ENCODE results near the gene KRTAP9-1.
"Not testable (repeated sequence)": the region's sequence is repeated elsewhere in the genome, so short reads cannot be mapped to it uniquely, and the experiment has no call there.

The KRTAP9-1 gene, protein sequence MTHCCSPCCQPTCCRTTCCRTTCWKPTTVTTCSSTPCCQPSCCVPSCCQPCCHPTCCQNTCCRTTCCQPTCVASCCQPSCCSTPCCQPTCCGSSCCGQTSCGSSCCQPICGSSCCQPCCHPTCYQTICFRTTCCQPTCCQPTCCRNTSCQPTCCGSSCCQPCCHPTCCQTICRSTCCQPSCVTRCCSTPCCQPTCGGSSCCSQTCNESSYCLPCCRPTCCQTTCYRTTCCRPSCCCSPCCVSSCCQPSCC

DNA sequence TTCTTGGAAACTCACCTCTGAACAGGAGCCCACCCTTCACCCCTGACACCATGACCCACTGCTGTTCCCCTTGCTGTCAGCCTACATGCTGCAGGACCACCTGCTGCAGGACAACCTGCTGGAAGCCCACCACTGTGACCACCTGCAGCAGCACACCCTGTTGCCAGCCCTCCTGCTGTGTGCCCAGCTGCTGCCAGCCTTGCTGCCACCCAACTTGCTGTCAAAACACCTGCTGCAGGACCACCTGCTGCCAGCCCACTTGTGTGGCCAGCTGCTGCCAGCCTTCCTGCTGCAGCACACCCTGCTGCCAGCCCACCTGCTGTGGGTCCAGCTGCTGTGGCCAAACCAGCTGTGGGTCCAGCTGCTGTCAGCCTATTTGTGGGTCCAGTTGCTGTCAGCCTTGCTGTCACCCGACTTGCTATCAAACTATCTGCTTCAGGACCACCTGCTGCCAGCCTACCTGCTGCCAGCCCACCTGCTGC is at the start of gene KRTAP9-1:
KRTAP9-1 (plus strand) TSS at position 51 of the 482 bp plus-strand sequence; CDS start at position 51, 0 bp downstream.
- not testable (repeated sequence) for DNase-seq

DNA sequence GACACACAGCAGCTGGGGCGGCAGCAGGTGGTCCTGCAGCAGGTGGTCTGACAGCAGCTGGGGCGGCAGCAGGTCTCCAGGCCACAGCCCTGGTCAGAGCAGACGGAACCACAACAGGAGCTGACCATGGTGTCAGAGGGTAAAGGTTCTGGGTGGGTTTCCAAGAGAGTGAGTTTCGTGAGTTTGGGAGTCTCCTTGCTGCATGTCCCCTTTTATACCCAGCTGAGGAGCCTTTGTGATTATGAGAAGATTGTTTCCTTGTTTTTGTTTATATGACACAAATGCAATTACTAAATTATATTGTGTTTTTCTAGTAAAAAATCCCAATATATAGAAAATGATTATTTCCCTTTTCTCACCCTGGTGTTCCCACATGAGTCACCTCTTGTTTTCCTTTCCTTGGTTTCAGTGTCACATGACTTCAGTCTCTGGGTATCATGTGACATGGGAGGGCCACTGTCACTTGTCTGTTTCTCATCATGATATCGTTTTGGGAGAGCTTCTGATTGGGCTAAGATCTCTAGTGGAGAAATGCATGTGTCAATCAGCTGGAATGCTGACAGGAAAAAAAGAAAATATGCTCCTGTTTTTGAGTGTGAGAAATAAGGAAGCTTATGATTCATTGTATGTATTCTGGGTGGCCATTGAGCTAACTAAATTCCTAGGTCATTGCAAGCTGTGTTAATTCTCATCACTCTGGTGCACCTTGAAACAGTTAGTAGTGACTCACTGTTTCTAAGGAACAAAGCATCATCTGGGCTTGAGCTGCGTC is 49.1 kb upstream of the KRTAP9-1 start, which contains the start of gene KRTAP4-6:
KRTAP4-6 (minus strand) TSS at position 185 of the 772 bp plus-strand sequence; CDS start at position 128, 57 bp downstream.
- no peak for DNase-seq

DNA sequence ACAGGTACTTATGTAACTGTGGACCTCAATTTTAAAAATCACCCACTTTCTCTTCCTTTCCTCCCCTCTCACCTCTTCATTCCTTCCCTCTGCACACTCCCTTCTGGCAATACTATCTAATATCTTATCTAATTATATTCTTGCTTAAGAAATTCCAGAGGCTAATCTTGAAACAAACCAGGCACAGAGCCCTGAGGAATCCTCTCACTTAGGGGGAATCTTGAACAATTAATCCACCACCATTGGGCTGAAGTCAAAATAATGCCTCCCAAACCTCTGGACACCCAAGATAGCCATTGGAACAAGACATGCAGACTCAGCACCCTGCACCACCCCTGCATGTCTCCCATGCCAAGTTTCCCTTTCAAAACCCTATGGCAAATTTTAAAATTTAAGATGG is 48.3 kb upstream of the KRTAP9-1 start:
- no peak for DNase-seq

DNA sequence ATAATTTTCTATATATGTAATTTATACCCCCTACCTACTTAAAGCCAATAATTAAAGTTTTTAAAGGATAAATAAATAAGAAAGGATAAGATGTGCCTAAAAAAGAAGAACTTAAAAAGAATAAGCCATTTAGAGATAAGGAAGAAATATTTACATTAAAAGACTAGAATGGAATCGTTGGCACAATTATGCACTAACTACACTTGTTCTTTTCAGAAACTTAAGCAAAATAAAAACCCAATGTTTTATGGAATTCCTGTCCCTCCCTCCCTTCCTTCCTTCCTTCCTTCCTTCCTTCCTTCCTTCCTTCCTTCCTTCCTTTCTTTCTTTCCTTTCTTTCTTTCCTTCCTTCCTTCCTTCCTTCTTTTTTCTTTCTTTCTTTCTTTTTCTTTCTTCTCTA is 44.8 kb upstream of the KRTAP9-1 start:
- DNase-seq, result no peak

DNA sequence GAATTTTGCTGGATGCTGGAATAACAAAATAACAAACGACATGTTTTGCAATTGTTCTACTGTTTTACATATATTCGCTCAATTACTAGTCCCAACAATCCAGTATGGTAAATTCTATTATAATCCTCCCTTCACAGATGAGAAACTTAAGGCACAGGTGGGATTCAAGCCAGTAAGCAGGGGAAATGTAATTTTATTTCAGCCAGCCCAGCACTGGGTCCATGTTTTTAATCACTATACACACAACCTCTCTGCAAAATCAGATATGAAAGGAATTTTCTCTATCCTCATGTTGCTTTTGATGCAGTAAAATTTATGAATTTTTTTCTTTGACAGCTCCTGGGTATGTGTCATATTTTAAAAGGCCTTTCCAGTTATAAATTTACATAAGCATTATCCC is 44.4 kb upstream of the KRTAP9-1 start:
- DNase-seq, result no peak

DNA sequence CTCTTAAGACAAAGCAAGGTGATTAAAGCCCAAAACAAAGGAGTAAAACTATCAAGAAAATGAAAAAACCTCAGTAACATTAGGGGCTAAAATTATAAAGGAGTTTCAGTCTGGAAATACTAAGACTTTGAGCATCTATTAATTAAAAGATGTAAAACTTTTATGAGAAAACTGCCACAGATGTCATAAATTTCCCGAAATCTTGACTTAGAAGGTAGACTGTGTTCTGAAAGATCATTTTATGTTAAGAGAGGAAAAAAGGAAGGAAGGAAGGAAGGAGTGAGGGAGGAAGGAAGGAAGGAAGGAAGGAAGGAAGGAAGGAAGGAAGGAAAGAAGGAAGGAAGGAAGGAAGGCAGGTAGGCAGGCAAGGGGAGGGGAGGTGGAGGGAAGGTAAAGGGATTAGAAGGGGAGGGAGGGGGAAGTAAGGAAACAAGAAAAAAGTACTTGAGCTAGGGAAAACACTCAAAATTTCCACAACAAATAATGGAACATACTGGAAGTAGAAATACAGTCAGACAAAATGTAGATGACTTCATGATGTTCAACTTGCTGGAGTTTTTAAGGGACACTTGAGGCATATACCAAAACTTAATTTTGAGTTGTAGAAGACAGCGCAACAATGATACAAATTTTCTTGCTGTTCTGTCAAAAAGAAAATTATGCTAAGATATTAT is 42.0 kb upstream of the KRTAP9-1 start:
- DNase-seq, result no peak

DNA sequence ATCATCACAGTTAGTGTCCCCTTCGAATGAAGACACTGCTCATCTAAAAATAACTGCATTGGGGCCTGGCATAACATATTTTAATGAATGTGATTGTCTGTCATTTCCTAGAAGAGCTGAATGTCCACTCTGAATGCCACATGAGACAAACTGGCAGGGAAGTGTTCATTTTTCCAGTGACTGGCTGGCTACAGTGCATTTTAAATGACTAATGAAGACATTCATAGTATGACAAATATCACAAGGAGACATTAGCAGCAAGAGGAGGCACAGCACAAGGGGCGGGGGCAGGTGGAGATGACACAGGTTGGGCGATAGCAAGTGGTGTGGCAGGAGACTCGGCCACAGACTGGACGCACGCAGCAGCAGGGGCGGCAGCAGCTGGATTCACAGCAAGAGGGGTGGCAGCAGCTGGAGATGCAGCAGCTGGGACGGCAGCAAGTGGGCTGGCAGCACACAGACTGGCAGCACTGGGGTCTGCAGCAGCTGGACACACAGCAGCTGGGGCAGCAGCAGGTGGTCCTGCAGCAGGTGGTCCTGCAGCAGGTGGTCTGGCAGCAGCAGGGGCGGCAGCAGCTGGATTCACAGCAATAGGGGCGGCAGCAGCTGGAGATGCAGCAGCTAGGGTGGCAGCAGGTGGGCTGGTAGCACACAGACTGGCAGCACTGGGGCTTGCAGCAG is 40.6 kb upstream of the KRTAP9-1 start:
- DNase-seq, result not testable (repeated sequence)

DNA sequence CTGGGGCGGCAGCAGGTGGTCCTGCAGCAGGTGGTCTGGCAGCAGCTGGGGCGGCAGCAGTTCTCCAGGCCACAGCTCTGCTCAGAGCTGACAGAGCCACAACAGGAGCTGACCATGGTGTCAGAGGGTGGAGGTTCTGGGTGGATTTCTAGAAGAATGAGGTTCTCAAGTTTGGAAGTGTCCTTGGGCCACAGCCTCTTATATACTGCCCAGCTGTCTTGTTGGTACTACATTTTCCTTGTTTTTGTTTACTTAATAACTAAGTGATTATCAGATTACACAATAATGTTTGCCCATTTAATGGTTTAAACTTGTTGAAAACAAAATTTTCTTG is 40.1 kb upstream of the KRTAP9-1 start, which contains the start of gene KRTAP4-5:
KRTAP4-5 (minus strand) TSS at position 174 of the 334 bp plus-strand sequence; CDS start at position 116, 58 bp downstream.
- DNase-seq, result no peak

DNA sequence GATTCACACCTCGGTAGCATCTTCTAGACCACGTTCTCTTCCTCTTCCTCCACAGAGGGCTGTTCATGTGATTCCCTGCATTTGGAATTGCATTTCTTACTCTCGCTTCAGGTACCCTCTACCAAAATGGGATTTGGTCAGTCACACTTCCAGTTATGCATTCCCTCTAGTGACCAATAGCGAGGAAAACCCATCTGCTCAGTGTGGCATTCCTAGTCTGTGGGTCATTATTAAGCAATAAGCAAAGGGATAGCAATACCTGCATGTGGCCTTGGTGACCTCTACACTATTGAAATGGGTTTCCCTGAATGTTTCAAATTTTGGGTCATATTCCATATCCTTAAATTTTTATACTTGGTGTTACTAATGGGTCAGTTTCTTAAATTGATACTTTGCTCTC is 39.7 kb upstream of the KRTAP9-1 start:
- DNase-seq, result no peak

DNA sequence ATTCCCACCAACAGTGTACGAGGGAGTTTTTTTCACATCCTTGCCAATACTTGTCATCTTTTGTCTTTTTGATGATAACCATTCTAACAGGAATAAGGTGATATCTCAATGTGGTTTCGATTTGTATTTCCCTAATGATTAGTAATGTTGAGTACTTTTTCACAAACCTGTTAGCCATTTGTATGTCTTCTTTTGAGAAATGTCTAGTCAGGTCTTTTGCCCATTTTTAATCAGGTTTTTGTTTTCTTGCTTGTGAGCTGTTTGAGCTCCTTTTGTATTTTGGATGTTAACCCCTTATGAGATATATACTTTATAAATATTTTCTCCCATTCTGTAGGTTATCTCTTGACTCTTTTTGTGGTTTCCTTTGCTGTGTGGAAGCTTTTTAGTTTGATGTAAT is 38.2 kb upstream of the KRTAP9-1 start:
- DNase-seq, result no peak

DNA sequence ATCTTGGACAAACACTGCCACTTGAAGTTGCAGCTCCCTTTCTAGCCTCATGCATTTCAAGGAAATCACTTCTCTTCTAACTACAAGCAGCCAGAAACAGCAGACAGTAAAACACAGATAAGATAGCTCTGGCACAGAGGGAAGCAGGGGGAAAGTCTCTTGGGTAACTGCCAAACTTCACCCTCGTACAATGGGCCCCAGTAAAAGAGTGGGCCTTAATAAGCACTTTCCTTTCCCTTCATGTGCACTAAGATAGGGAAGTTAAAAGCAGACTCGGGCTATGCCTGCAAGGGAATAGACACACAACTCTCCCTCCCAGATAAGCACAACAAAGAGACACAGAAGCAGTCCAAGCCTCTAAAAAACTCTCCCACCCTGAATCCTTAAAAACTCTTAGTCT is 35.8 kb upstream of the KRTAP9-1 start:
- DNase-seq, result no peak

DNA sequence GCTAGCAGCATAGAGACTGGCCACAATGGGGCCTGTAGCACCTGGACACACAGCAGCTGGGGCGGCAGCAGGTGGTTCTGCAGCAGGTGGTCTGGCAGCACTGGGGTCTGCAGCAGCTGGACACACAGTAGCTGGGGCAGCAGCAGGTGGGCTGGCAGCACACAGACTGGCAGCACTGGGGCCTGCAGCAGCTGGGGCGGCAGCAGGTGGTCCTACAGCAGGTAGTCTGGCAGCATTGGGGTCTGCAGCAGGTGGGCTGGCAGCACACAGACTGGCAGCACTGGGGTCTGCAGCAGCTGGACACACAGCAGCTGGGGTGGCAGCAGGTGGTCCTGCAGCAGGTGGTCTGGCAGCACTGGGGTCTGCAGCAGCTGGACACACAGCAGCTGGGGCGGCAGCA is 29.5 kb upstream of the KRTAP9-1 start:
- DNase-seq, result not testable (repeated sequence)

DNA sequence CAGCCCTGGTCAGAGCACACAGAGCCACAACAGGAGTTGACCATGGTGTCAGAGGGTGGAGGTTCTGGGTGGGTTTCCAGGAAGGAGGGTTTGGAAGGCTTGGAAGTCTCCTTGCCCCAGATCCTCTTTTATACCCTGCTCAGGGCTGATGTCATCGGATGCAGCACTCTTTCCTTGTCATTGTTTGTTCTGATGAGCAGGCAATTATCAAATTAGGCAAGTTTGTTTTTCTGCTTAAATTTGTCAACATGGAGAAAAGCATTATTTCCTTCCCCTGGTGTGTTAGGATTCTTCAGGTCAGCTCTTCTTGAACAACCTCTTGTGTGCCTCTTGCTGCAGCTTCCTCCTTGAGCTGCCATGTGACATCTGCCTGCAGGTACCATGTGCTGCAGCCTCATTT is 29.0 kb upstream of the KRTAP9-1 start, which contains the start of gene KRTAP4-4:
KRTAP4-4 (minus strand) TSS at position 101 of the 400 bp plus-strand sequence; CDS start at position 44, 57 bp downstream.
- DNase-seq, result no peak

DNA sequence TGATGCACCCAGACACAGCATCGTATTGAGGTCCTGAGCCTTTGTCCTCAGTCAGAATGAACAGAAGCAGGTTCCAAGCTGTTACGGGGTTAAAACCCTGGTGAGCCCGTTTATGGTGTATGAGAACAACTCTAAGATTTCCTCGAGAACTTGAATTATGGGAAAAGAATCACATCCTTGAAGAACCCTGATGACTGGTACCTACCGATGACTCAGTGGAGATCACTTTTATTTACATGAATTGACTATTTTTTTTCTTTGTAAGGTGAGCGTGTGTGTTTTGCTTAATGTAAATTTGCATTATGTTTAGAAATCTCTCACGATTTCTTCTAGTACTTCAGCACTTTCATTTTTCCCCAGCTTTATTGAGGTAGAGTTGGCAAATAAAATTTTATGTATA is 25.9 kb upstream of the KRTAP9-1 start:
- no peak for DNase-seq

DNA sequence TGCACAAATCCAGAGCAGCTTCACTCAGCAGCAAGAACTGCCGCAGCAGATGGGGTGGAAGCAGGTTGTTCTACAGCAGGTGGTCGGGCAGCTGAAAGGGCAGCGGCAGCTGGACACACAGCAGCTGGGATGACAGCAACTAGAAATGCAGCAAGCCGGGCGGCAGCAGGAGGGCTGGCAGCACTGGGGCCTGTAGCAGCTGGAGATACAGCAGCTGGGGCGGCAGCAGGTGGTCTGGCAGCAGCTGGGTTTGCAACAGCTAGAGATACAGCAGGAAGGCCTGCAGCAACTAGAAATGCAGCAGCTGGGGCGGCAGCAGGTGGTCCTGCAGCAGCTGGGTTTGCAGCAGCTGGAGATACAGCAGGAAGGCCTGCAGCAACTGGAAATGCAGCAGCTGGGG is 22.1 kb upstream of the KRTAP9-1 start:
- DNase-seq, result no peak

DNA sequence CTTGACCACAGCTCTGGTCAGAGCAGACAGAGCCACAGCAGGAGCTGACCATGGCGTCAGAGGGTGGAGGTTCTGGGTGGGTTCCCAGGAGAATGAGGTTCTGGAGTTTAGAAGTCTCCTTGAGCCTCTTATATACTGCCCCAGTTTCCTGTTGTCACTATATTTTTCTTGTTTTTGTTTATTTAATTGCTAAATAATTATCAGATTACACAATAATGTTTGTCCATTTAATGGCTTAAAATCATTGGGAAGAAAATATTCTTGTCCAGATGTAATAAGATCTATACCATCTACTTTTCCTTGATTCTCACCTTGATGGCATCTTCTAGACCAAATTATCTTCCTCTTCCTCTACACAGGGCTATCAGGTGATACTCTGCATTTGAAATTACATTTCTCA is 21.6 kb upstream of the KRTAP9-1 start, which contains the start of gene KRTAP4-3:
KRTAP4-3 (minus strand) TSS at position 101 of the 400 bp plus-strand sequence; CDS start at position 52, 49 bp downstream.
- DNase-seq, result no peak

DNA sequence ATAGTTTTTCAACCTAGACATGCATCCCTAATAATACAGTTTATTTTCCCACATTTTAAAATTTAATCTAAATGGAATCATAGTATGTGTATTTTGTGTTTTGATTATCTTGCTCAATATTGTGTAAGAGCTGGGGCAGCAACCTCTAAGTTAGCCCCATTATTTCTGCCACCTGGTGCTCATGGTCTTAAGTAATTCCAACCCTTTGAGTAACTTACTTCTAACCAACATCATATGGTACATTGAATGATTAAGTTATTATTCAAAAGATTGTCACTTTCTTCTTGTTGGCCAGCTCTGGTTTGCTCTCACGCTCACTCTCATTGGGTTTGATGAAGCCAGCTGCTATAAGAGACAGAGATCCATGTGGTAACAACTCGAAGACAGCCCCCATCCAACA is 17.8 kb upstream of the KRTAP9-1 start:
- DNase-seq, result no peak

DNA sequence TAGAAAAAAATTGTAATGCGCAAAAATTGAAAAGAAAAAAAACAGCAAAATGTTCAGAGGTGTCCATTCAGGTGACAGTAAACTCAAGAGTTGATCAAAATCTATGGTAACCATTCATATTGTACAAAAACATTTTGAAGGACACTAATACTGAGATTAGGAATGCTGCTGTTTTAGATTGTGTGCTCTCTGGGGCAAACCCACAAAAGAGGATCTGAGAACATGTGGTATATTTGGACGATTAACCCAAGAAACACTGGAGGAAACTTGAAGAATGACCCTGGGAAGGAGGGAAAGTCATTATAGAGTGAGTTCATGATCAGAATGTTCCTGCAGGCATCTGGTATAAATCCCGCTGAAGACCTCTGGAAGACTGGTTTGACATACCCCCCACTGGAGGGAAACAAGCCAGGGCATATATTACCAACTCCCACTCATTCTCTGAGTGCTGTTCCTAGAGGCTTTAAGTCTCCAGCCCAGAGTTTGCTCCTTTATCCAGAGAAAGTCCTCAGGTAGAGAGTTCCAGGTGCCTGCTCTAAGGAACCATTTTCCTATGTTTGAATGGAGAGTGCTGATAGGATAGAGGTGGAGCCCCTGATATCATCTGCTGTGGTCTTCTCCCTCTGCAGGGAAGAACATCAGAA is 12.8 kb upstream of the KRTAP9-1 start:
- DNase-seq, result no peak

DNA sequence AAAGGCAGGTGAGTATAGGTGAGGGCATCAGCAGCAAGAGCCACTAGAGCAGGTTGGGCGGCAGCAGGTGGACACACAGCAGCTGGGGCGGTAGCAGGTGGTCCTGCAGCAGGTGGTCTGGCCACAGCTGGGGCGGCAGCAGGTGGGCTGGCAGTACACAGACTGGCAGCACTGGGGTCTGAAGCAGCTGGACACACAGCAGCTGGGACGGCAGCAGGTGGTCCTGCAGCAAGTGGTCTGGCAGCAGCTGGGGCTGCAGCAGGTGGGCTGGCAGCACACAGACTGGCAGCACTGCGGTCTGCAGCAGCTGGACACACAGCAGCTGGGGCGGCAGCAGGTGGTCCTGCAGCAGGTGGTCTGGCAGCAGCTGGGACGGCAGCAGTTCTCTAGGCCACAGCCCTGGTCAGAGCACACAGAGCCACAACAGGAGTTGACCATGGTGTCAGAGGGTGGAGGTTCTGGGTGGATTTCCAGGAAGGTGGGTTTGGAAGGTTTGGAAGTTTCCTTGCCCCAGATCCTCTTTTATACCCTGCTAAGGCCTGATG is 11.9 kb upstream of the KRTAP9-1 start, which contains the start of gene KRTAP4-2:
KRTAP4-2 (minus strand) TSS at position 495 of the 545 bp plus-strand sequence; CDS start at position 438, 57 bp downstream.
- DNase-seq, result no peak

DNA sequence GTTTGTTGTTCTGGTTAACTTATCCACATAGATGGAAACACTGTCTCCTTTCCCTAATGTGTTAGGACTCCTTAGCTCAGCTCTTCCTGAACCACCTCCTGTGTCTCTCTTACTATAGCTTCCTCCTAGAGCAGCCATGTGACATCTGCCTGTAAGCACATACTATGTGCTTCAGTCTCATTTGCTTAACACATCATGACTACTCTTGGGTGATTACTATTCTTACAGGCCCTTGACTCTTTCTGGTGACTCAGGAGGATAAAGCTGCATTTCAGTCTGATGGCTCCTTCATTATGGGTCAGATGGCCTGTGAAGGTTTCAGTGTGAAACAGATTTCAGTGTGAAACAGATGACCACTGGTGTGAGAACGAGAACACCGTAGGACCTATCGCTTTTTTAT is 11.3 kb upstream of the KRTAP9-1 start:
- no peak for DNase-seq

DNA sequence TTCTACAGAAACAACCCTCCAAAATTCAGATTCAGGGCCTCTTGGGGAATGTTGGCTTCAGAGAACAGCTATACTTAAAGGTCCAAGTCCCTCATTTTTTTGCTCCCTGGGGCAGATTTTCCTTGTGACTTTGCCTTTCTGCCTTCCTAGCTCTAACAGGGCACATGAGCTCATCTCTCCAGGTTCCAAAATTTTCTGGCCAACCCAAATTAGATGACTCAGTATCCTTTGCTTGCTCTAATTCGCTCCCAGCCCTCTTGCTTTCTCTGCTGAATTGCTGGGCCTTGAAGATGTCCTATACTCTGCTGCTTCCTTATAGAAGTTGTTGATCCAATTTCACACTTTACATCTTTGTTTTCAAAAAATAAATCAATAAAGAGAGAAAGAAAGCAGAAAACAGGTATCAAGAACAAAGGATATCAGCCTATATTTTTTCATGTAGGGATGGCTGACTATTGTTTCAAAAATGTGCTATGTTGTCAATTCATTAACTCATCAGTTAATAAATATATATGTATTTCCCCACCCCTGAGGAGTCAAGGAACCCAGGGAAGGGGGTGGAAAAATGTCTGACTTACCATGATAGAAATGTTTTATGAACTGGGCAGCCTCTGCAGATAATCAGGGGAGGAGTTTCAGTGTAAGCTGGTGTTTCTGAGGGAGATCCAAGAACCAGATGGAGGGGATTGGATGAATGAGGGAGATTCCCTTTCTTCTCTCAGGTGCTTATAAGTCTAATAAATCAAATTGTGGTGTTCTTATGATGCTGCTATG is 10.7 kb upstream of the KRTAP9-1 start:
- DNase-seq, result no peak

All from NCI-H146 (cell line).